T follicular helper cell (primary cell): ENCODE data around the gene PHETA1.
A peak's percentile ranks its signal among the peaks of the same experiment; 100 is the strongest.
"Not testable (repeated sequence)": the region's sequence is repeated elsewhere in the genome, so short reads cannot be mapped to it uniquely, and the experiment has no call there.

Experiments used
- DNase-seq: peaks from one replicate; pipeline ENCODE4 v3.0.0-alpha.2; 2020; ENCODE audit warnings: low read depth

Gene PHETA1

GRCh38 chr12:111405149-111405858 lies 36.4 kb upstream of the PHETA1 start:
- DNase-seq: peak; percentile 98

GRCh38 chr12:111404362-111405148 lies 35.7 kb upstream of the PHETA1 start:
- no peak for DNase-seq

GRCh38 chr12:111402490-111402824 lies 33.6 kb upstream of the PHETA1 start:
- DNase-seq: not testable (repeated sequence)

- no peak for DNase-seq
Observed at GRCh38 chr12:111401167-111401605, 32.3 kb upstream of the PHETA1 start.

- DNase-seq: not testable (repeated sequence)
Observed at GRCh38 chr12:111399741-111400404, 31.0 kb upstream of the PHETA1 start.

GRCh38 chr12:111398530-111398929 lies 29.6 kb upstream of the PHETA1 start:
- no peak for DNase-seq

GRCh38 chr12:111396726-111397445 lies 28.0 kb upstream of the PHETA1 start:
- peak; percentile 79 for DNase-seq

- not testable (repeated sequence) for DNase-seq
Observed at GRCh38 chr12:111396271-111396670, 27.4 kb upstream of the PHETA1 start.

- no peak for DNase-seq
Observed at GRCh38 chr12:111395336-111396187, 26.7 kb upstream of the PHETA1 start.

GRCh38 chr12:111394480-111394879 lies 25.6 kb upstream of the PHETA1 start:
- no peak for DNase-seq

- no peak for DNase-seq
Observed at GRCh38 chr12:111393700-111394300, 24.9 kb upstream of the PHETA1 start.

GRCh38 chr12:111390910-111391309 lies 22.0 kb upstream of the PHETA1 start:
- no peak for DNase-seq

GRCh38 chr12:111389635-111390034 lies 20.7 kb upstream of the PHETA1 start:
- no peak for DNase-seq

GRCh38 chr12:111387747-111388323 lies 18.9 kb upstream of the PHETA1 start:
- no peak for DNase-seq

GRCh38 chr12:111386885-111387284 lies 18.0 kb upstream of the PHETA1 start:
- no peak for DNase-seq

GRCh38 chr12:111384596-111384995 lies 15.7 kb upstream of the PHETA1 start:
- no peak for DNase-seq

GRCh38 chr12:111379942-111380554 lies 11.2 kb upstream of the PHETA1 start:
- no peak for DNase-seq

- DNase-seq: no peak
Observed at GRCh38 chr12:111377440-111377839, 8.5 kb upstream of the PHETA1 start.

GRCh38 chr12:111373231-111373630 lies 4.3 kb upstream of the PHETA1 start:
- DNase-seq: not testable (repeated sequence)
